Measurements from ENCODE around the gene FOS. TPM values are rescaled to one million over a fixed set of nuclear protein-coding genes. Genes with fewer than 3 reads are reported as not detected.

FOS gene
- total and polyA plus RNA-seq, 4 donors = 13.2 to 82.7 (median 20.0) TPM

DNA sequence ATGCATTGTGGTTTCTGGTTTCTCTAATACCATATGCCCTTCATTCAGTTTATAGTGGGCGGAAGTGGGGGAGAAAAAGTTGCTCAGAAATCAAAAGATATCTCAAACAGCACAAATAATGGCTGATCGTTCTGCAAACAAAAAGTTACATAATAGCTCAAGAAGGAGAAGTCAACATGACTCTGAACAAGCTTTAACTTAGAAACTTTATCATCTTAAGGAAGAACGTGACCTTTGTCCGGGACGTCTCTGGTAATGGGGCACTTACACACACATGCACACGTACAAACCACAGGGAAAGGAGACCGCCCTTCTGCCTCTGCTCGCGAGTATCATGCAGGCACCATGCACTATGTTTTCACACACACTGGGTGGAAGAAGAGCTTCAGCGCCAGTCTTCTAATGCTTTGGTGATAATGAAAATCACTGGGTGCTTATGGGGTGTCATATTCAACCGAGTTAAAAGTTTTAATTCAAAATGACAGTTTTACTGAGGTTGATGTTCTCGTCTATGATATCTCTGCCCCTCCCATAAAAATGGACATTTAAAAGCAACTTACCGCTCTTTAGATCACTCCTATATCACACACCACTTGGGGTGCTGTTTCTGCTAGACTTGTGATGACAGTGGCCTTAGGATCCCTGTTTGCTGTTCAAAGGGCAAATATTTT lies 4.7 kb downstream of the FOS start:
- WGBS = 65% methylated on average over 13 of the region's 13 CpGs
- H3K4me1 ChIP-seq (ENCODE audit: control insufficient read depth in 4 of 4, insufficient read depth in 4 of 4, low read length in 3 of 4) = peaks cover 0 to 27% (median 14%) of the 10 kb centered on the region in 4 donors
- H3K9me3 ChIP-seq (ENCODE audit: control insufficient read depth in 4 of 4, low read length in 3 of 4) = no peaks in the 10 kb centered on the region
- DNase-seq (ENCODE audit: low spot score) = no peak
- no peaks in the 10 kb centered on the region for H3K27me3 ChIP-seq (ENCODE audit: control insufficient read depth in 4 of 4, insufficient read depth in 4 of 4, low read length in 3 of 4)
- H3K4me3 ChIP-seq (ENCODE audit: low read depth in 1 of 3, low read length in 3 of 3) = no peak overlapping the region
- peak overlapping the region; percentile 22 to 57 for H3K27ac ChIP-seq (ENCODE audit: low read depth in 1 of 2, low read length in 2 of 2)
- no peak overlapping the region for H3K9ac ChIP-seq (ENCODE audit: low read depth in 1 of 2, low read length in 2 of 2)
- TF ChIP-seq YY1 (IDR thresholded peaks at IDR 0.05) = peak; percentile 70
- no peak for TF ChIP-seq TAF1 (conservative IDR thresholded peaks at IDR 0.05)
- TF ChIP-seq JUND (IDR thresholded peaks at IDR 0.05) = peak in 1 of 2 donors; percentile 65
- no peak for TF ChIP-seq NR2F2 (IDR thresholded peaks at IDR 0.05)
- peak; percentile 13 for TF ChIP-seq ZBTB33 (IDR thresholded peaks at IDR 0.05)
- H3K36me3 ChIP-seq (ENCODE audit: control insufficient read depth in 4 of 4, insufficient read depth in 3 of 4, low read depth in 1 of 4, low read length in 3 of 4) = peaks cover 2 to 15% (median 12%) of the 10 kb centered on the region in 4 donors

DNA sequence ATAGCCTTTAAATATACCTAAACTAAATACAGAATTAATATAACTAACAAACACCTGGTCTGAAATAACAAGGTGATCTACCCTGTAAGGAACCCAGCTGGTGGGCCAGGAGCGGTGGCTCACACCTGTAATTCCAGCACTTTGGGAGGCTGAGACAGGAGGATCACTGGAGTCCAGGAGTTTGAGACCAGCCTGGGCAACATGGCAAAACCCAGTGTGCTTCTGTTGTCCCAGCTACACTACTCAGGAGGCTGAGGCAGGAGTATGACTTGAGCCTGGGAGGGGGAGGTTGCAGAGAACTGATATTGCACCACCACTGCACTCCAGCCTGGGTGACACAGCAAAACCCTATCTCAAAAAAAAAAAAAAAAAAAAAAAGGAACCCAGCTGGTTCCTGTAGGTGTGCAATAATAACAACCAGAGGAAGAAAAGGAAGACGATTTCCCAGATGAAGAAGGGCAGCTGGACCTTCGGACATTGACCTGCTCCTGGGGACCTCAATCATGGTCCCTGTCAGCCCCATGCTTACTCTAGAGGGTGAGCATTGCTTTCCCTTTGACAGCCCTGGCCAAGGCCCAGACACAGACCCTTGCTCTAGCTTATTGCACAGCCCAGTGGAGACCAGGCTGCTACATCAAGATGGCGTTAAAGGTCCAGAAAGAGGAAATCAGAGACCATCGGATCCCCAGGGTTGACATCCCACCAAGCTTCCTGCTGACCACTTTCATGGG lies 5.4 kb downstream of the FOS start:
- H3K27me3 ChIP-seq (ENCODE audit: control insufficient read depth in 4 of 4, insufficient read depth in 4 of 4, low read length in 3 of 4) = no peaks in the 10 kb centered on the region
- no peak overlapping the region for H3K4me3 ChIP-seq (ENCODE audit: low read depth in 1 of 3, low read length in 3 of 3)
- no peak for TF ChIP-seq SP1 (IDR thresholded peaks at IDR 0.05)
- TF ChIP-seq YY1 (IDR thresholded peaks at IDR 0.05) = no peak
- no peak for TF ChIP-seq TAF1 (conservative IDR thresholded peaks at IDR 0.05)
- no peak for TF ChIP-seq HNF4G (IDR thresholded peaks at IDR 0.05)
- no peak for TF ChIP-seq HNF4A (conservative IDR thresholded peaks at IDR 0.05)
- no peak for TF ChIP-seq FOXA2 (IDR thresholded peaks at IDR 0.05)
- TF ChIP-seq JUND (IDR thresholded peaks at IDR 0.05) = no peak
- TF ChIP-seq ZBTB33 (IDR thresholded peaks at IDR 0.05) = no peak
- TF ChIP-seq, protein P1, sequence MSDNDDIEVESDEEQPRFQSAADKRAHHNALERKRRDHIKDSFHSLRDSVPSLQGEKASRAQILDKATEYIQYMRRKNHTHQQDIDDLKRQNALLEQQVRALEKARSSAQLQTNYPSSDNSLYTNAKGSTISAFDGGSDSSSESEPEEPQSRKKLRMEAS (IDR thresholded peaks at IDR 0.05) = no peak
- TF ChIP-seq, protein P2, sequence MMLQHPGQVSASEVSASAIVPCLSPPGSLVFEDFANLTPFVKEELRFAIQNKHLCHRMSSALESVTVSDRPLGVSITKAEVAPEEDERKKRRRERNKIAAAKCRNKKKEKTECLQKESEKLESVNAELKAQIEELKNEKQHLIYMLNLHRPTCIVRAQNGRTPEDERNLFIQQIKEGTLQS (IDR thresholded peaks at IDR 0.05) = no peak
- no peak for TF ChIP-seq RAD21 (IDR thresholded peaks at IDR 0.05)
- TF ChIP-seq GABPA (IDR thresholded peaks at IDR 0.05 in 1 of 2, conservative IDR thresholded peaks at IDR 0.05 in 1 of 2) = no peak
- TF ChIP-seq, protein P3, sequence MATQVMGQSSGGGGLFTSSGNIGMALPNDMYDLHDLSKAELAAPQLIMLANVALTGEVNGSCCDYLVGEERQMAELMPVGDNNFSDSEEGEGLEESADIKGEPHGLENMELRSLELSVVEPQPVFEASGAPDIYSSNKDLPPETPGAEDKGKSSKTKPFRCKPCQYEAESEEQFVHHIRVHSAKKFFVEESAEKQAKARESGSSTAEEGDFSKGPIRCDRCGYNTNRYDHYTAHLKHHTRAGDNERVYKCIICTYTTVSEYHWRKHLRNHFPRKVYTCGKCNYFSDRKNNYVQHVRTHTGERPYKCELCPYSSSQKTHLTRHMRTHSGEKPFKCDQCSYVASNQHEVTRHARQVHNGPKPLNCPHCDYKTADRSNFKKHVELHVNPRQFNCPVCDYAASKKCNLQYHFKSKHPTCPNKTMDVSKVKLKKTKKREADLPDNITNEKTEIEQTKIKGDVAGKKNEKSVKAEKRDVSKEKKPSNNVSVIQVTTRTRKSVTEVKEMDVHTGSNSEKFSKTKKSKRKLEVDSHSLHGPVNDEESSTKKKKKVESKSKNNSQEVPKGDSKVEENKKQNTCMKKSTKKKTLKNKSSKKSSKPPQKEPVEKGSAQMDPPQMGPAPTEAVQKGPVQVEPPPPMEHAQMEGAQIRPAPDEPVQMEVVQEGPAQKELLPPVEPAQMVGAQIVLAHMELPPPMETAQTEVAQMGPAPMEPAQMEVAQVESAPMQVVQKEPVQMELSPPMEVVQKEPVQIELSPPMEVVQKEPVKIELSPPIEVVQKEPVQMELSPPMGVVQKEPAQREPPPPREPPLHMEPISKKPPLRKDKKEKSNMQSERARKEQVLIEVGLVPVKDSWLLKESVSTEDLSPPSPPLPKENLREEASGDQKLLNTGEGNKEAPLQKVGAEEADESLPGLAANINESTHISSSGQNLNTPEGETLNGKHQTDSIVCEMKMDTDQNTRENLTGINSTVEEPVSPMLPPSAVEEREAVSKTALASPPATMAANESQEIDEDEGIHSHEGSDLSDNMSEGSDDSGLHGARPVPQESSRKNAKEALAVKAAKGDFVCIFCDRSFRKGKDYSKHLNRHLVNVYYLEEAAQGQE (IDR thresholded peaks at IDR 0.05) = no peak
- DNase-seq (ENCODE audit: low spot score) = peak; percentile 61
- peaks cover 2 to 15% (median 12%) of the 10 kb centered on the region in 4 donors for H3K36me3 ChIP-seq (ENCODE audit: control insufficient read depth in 4 of 4, insufficient read depth in 3 of 4, low read depth in 1 of 4, low read length in 3 of 4)
- peaks cover 0 to 27% (median 14%) of the 10 kb centered on the region in 4 donors for H3K4me1 ChIP-seq (ENCODE audit: control insufficient read depth in 4 of 4, insufficient read depth in 4 of 4, low read length in 3 of 4)
- H3K9me3 ChIP-seq (ENCODE audit: control insufficient read depth in 4 of 4, low read length in 3 of 4) = no peaks in the 10 kb centered on the region
- whole genome bisulfite sequencing = 77% methylated on average over 5 of the region's 5 CpGs
- H3K9ac ChIP-seq (ENCODE audit: low read depth in 1 of 2, low read length in 2 of 2) = no peak overlapping the region
- peak overlapping the region; percentile 22 to 57 for H3K27ac ChIP-seq (ENCODE audit: low read depth in 1 of 2, low read length in 2 of 2)

Measured in liver (tissue), 9 donors.